HepG2 (cell line): ENCODE measurements around the gene GPR107. TPM values are rescaled to one million over a fixed set of nuclear protein-coding genes. Genes with fewer than 3 reads are reported as not detected.

ENCODE experiments used
- BORCS8-MEF2B ChIP-seq: sonication (generic); formaldehyde crosslinking; IDR thresholded peaks from 2 replicates; pipeline ENCODE4 v1.8.0; 2022; ENCODE audit warnings: mild to moderate bottlenecking, missing genetic modification reagents
- IKZF4 ChIP-seq: sonication (generic); formaldehyde crosslinking; IDR thresholded peaks from 2 replicates; pipeline ENCODE4 v1.5.1; 2020; ENCODE audit warnings: borderline replicate concordance, mild to moderate bottlenecking, low read depth, missing genetic modification reagents; ENCODE audit errors: not compliant biosample characterization
- KDM2A ChIP-seq: sonication (generic); formaldehyde crosslinking; IDR thresholded peaks from 2 replicates; pipeline ENCODE4 v1.4.0; 2020; ENCODE audit warnings: low read depth, missing genetic modification reagents, borderline replicate concordance
- RORA ChIP-seq: sonication (generic); formaldehyde crosslinking; IDR thresholded peaks from 2 replicates; pipeline ENCODE4 v1.5.0; 2020; ENCODE audit warnings: mild to moderate bottlenecking, missing genetic modification reagents, moderate library complexity
- TP53 ChIP-seq: sonication (generic); formaldehyde crosslinking; conservative IDR thresholded peaks from 2 replicates; pipeline ENCODE4 v1.4.0; 2020; ENCODE audit warnings: missing genetic modification reagents
- ZNF260 ChIP-seq: sonication (generic); formaldehyde crosslinking; IDR thresholded peaks from 2 replicates; pipeline ENCODE4 v1.4.0; 2020; ENCODE audit warnings: missing genetic modification reagents, low read depth, mild to moderate bottlenecking, borderline replicate concordance
- ZNF660 ChIP-seq: sonication (generic); formaldehyde crosslinking; IDR thresholded peaks from 2 replicates; pipeline ENCODE4 v1.5.1; 2020; ENCODE audit warnings: mild to moderate bottlenecking, low read depth, missing genetic modification reagents, borderline replicate concordance
- ZNF709 ChIP-seq: sonication (generic); formaldehyde crosslinking; IDR thresholded peaks from 2 replicates; pipeline ENCODE4 v1.5.0; 2020; ENCODE audit warnings: mild to moderate bottlenecking, missing genetic modification reagents
- polyA plus RNA-seq, 8 experiments: library from polyadenylated mRNA; depleted of rRNA in 3 of 8; stranded (reverse) in 7 of 8; unstranded in 1 of 8; fragments of >200 nt; fragmentation: Illumina TruSeq in 4 of 8; extraction: Trizol in 4 of 8; gene quantifications; 2 replicates each; pipeline versions ENCODE4 v1.2.1 to v1.2.3, GENCODE V29; 2011 to 2016; ENCODE audit warnings: low read depth in 4 of 8, missing spikeins in 1 of 8, mixed read lengths in 1 of 8; ENCODE audit not compliant: insufficient read depth in 1 of 8
- total RNA-seq, 5 experiments: library from RNA; depleted of rRNA; stranded (reverse); fragments of >200 nt; fragmentation: Illumina TruSeq; extraction: Trizol; gene quantifications; 2 replicates each; pipeline ENCODE4 v1.2.3, GENCODE V29; 2016; ENCODE audit warnings: low read depth in 1 of 5
- TF ChIP-seq, protein P1 (sequence below): sonication (generic); formaldehyde crosslinking; conservative IDR thresholded peaks from 2 replicates; pipeline ENCODE4 v1.4.0; 2020; ENCODE audit warnings: mild to moderate bottlenecking, missing genetic modification reagents, moderate library complexity
- TF ChIP-seq, protein P2 (sequence below): IDR thresholded peaks from 2 replicates; pipeline ENCODE4 v1.6.1; 2016; ENCODE audit warnings: low read depth, borderline replicate concordance
- TF ChIP-seq, protein P3 (sequence below): IDR thresholded peaks from 2 replicates; pipeline ENCODE4 v1.6.1; 2016
- TF ChIP-seq, protein P4 (sequence below): sonication (generic); formaldehyde crosslinking; IDR thresholded peaks from 2 replicates; pipeline ENCODE4 v1.5.0; 2020; ENCODE audit warnings: mild to moderate bottlenecking, missing genetic modification reagents, borderline replicate concordance
- TF ChIP-seq, protein P5 (sequence below): sonication (generic); IDR thresholded peaks from 2 replicates; pipeline ENCODE4 v1.6.1; 2016; ENCODE audit warnings: low read depth, borderline replicate concordance

GPR107 gene
- total and polyA plus RNA-seq, 2 of the 13 experiments (the other 11 are each of a cell fraction or from before 2014, with no cell fraction given): 22.5 to 24.4 TPM

DNA sequence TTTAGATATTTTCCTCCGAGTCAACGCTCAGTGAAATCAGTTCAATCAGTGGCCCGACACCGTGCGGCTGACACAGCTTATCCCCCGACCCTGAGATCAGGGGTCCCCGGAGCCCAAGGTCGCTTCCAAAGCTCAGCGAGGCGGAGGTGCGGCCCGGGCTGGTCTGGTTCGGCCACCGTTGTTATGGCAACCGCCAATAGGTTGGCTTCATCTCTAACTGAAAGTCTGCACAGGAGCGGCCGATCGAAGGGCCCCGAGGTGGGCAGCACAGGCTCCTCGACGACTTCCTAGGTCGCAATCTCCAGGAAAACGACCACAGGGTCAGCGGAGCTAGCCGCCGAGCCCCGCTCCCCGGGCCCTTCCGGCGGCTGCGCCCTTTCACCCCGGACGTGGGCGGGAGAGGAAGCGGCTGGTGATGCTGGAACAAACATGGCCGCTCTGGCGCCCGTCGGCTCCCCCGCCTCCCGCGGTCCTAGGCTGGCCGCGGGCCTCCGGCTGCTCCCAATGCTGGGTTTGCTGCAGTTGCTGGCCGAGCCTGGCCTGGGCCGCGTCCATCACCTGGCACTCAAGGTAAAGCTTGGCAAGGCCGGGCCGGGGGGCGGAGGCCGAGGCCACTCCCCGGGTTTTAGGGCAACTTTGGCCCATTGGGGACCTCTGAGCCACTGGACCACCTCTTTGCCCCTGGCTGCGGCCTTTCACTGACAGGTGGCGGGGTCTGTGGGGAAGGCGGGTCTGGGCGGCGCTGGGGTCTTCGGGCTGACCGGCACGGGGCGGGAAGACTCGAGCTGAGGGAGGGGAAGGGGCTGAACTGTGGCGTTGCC is at the start of gene GPR107 (continued):
- TF ChIP-seq, protein P1, sequence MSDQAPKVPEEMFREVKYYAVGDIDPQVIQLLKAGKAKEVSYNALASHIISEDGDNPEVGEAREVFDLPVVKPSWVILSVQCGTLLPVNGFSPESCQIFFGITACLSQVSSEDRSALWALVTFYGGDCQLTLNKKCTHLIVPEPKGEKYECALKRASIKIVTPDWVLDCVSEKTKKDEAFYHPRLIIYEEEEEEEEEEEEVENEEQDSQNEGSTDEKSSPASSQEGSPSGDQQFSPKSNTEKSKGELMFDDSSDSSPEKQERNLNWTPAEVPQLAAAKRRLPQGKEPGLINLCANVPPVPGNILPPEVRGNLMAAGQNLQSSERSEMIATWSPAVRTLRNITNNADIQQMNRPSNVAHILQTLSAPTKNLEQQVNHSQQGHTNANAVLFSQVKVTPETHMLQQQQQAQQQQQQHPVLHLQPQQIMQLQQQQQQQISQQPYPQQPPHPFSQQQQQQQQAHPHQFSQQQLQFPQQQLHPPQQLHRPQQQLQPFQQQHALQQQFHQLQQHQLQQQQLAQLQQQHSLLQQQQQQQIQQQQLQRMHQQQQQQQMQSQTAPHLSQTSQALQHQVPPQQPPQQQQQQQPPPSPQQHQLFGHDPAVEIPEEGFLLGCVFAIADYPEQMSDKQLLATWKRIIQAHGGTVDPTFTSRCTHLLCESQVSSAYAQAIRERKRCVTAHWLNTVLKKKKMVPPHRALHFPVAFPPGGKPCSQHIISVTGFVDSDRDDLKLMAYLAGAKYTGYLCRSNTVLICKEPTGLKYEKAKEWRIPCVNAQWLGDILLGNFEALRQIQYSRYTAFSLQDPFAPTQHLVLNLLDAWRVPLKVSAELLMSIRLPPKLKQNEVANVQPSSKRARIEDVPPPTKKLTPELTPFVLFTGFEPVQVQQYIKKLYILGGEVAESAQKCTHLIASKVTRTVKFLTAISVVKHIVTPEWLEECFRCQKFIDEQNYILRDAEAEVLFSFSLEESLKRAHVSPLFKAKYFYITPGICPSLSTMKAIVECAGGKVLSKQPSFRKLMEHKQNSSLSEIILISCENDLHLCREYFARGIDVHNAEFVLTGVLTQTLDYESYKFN: peak; percentile 55
- TF ChIP-seq RORA: no peak
- TF ChIP-seq IKZF4 (CRISPR knock-in tag): peak; percentile 59
- no peak for TF ChIP-seq ZNF260
- TF ChIP-seq, protein P2, sequence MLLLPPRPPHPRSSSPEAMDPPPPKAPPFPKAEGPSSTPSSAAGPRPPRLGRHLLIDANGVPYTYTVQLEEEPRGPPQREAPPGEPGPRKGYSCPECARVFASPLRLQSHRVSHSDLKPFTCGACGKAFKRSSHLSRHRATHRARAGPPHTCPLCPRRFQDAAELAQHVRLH: peak; percentile 61; the same call in 1 of the 2 replicates
- TF ChIP-seq TP53 (CRISPR knock-in tag): no peak
- TF ChIP-seq ZNF709: 0 out of 2 replicates have a peak, but pooled peaks have one; percentile 72
- TF ChIP-seq BORCS8-MEF2B (CRISPR knock-in tag): no peak; the same call in 1 of the 2 replicates
- TF ChIP-seq, protein P3, sequence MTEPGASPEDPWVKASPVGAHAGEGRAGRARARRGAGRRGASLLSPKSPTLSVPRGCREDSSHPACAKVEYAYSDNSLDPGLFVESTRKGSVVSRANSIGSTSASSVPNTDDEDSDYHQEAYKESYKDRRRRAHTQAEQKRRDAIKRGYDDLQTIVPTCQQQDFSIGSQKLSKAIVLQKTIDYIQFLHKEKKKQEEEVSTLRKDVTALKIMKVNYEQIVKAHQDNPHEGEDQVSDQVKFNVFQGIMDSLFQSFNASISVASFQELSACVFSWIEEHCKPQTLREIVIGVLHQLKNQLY (CRISPR knock-in tag): no peak
- TF ChIP-seq, protein P4, sequence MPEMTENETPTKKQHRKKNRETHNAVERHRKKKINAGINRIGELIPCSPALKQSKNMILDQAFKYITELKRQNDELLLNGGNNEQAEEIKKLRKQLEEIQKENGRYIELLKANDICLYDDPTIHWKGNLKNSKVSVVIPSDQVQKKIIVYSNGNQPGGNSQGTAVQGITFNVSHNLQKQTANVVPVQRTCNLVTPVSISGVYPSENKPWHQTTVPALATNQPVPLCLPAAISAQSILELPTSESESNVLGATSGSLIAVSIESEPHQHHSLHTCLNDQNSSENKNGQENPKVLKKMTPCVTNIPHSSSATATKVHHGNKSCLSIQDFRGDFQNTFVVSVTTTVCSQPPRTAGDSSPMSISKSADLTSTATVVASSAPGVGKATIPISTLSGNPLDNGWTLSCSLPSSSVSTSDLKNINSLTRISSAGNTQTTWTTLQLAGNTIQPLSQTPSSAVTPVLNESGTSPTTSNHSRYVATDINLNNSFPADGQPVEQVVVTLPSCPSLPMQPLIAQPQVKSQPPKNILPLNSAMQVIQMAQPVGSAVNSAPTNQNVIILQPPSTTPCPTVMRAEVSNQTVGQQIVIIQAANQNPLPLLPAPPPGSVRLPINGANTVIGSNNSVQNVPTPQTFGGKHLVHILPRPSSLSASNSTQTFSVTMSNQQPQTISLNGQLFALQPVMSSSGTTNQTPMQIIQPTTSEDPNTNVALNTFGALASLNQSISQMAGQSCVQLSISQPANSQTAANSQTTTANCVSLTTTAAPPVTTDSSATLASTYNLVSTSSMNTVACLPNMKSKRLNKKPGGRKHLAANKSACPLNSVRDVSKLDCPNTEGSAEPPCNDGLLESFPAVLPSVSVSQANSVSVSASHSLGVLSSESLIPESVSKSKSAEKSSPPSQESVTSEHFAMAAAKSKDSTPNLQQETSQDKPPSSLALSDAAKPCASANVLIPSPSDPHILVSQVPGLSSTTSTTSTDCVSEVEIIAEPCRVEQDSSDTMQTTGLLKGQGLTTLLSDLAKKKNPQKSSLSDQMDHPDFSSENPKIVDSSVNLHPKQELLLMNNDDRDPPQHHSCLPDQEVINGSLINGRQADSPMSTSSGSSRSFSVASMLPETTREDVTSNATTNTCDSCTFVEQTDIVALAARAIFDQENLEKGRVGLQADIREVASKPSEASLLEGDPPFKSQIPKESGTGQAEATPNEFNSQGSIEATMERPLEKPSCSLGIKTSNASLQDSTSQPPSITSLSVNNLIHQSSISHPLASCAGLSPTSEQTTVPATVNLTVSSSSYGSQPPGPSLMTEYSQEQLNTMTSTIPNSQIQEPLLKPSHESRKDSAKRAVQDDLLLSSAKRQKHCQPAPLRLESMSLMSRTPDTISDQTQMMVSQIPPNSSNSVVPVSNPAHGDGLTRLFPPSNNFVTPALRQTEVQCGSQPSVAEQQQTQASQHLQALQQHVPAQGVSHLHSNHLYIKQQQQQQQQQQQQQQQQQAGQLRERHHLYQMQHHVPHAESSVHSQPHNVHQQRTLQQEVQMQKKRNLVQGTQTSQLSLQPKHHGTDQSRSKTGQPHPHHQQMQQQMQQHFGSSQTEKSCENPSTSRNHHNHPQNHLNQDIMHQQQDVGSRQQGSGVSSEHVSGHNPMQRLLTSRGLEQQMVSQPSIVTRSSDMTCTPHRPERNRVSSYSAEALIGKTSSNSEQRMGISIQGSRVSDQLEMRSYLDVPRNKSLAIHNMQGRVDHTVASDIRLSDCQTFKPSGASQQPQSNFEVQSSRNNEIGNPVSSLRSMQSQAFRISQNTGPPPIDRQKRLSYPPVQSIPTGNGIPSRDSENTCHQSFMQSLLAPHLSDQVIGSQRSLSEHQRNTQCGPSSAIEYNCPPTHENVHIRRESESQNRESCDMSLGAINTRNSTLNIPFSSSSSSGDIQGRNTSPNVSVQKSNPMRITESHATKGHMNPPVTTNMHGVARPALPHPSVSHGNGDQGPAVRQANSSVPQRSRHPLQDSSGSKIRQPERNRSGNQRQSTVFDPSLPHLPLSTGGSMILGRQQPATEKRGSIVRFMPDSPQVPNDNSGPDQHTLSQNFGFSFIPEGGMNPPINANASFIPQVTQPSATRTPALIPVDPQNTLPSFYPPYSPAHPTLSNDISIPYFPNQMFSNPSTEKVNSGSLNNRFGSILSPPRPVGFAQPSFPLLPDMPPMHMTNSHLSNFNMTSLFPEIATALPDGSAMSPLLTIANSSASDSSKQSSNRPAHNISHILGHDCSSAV: no peak
- no peak for TF ChIP-seq ZNF660 (CRISPR knock-in tag)
- peak; percentile 90 for TF ChIP-seq KDM2A (CRISPR knock-in tag)
- TF ChIP-seq, protein P5, sequence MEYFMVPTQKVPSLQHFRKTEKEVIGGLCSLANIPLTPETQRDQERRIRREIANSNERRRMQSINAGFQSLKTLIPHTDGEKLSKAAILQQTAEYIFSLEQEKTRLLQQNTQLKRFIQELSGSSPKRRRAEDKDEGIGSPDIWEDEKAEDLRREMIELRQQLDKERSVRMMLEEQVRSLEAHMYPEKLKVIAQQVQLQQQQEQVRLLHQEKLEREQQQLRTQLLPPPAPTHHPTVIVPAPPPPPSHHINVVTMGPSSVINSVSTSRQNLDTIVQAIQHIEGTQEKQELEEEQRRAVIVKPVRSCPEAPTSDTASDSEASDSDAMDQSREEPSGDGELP: peak; percentile 58; the same call in 1 of the 2 replicates
